Astrocyte (in vitro differentiated cells and primary cell): ENCODE results near the gene THOC2. TPM values are rescaled to one million over a fixed set of nuclear protein-coding genes. Genes with fewer than 3 reads are reported as not detected.

Experiments
- DNase-seq: peaks from one replicate; pipeline ENCODE4 v3.0.0-alpha.2; 2010; ENCODE audit warnings: low read depth
- FAIRE-seq: peaks from 2 replicates; lab custom pipeline; 2011; peaks lifted over from hg19 to GRCh38; lab: Jason Lieb, UNC
- H2AFZ ChIP-seq: 2 replicates; pipeline ENCODE4 v1.6.0; 2012; ENCODE audit warnings: low read depth, low read length, inconsistent platforms
- H3K27ac ChIP-seq: 2 replicates; pipeline ENCODE4 v1.5.1; 2011; ENCODE audit warnings: low read depth, low read length, inconsistent platforms
- H3K27me3 ChIP-seq: 2 replicates; pipeline ENCODE4 v1.6.0; 2011; ENCODE audit warnings: low read length, inconsistent platforms; ENCODE audit not compliant: insufficient read depth
- H3K36me3 ChIP-seq: 2 replicates; pipeline ENCODE4 v1.5.1; 2011; ENCODE audit warnings: low read length, inconsistent platforms; ENCODE audit not compliant: insufficient read depth
- H3K4me1 ChIP-seq: 2 replicates; pipeline ENCODE4 v1.5.1; 2011; ENCODE audit warnings: low read length, inconsistent platforms; ENCODE audit not compliant: insufficient read depth
- H3K4me2 ChIP-seq: 2 replicates; pipeline ENCODE4 v1.6.0; 2012; ENCODE audit warnings: low read length, inconsistent platforms
- H3K4me3 ChIP-seq: 2 replicates; pipeline ENCODE4 v1.5.1; 2011; ENCODE audit warnings: low read depth, mild to moderate bottlenecking, low read length, inconsistent platforms; ENCODE audit not compliant: insufficient read depth
- H3K79me2 ChIP-seq: 2 replicates; pipeline ENCODE4 v1.6.0; 2012; ENCODE audit warnings: mild to moderate bottlenecking, low read length, inconsistent platforms; ENCODE audit not compliant: insufficient read depth
- H3K9ac ChIP-seq: 2 replicates; pipeline ENCODE4 v1.6.0; 2012; ENCODE audit warnings: mild to moderate bottlenecking, low read length, inconsistent platforms
- H3K9me3 ChIP-seq: 2 replicates; pipeline ENCODE4 v1.5.1; 2012; ENCODE audit warnings: low read depth, mild to moderate bottlenecking, low read length, inconsistent platforms; ENCODE audit not compliant: insufficient read depth
- H4K20me1 ChIP-seq: 2 replicates; pipeline ENCODE4 v1.6.0; 2012; ENCODE audit warnings: low read length, inconsistent platforms; ENCODE audit not compliant: insufficient read depth
- H3K27ac Mint-ChIP-seq: one replicate; pipeline ENCODE4 v1.8.0; 2021; ENCODE audit warnings: mild to moderate bottlenecking, mixed read lengths; ENCODE audit not compliant: unreplicated experiment
- H3K27me3 Mint-ChIP-seq: one replicate; pipeline ENCODE4 v1.8.0; 2021; ENCODE audit warnings: low read depth, mixed read lengths; ENCODE audit not compliant: unreplicated experiment
- H3K36me3 Mint-ChIP-seq: one replicate; pipeline ENCODE4 v1.8.0; 2021; ENCODE audit warnings: low read depth, mixed read lengths; ENCODE audit not compliant: unreplicated experiment
- H3K4me1 Mint-ChIP-seq: one replicate; pipeline ENCODE4 v1.8.0; 2021; ENCODE audit warnings: low read depth, mixed read lengths; ENCODE audit not compliant: unreplicated experiment
- H3K4me3 Mint-ChIP-seq: one replicate; pipeline ENCODE4 v1.8.0; 2021; ENCODE audit warnings: mild to moderate bottlenecking, moderate library complexity, mixed read lengths; ENCODE audit not compliant: unreplicated experiment
- H3K9me3 Mint-ChIP-seq: one replicate; pipeline ENCODE4 v1.8.0; 2021; ENCODE audit warnings: mild to moderate bottlenecking, mixed read lengths; ENCODE audit not compliant: unreplicated experiment
- EZH2 ChIP-seq: IDR thresholded peaks from 2 replicates; pipeline ENCODE4 v1.6.1; 2012; ENCODE audit warnings: mild to moderate bottlenecking, low read length, inconsistent platforms; ENCODE audit not compliant: insufficient read depth
- total RNA-seq: library from RNA; stranded (reverse); gene quantifications from 2 replicates; pipeline ENCODE4 v1.2.1, GENCODE V29; 2021
- TF ChIP-seq, protein P1 (sequence below): IDR thresholded peaks from 2 replicates; pipeline ENCODE4 v1.5.1; 2011; ENCODE audit warnings: low read depth, mild to moderate bottlenecking, inconsistent platforms, low read length, moderate library complexity; ENCODE audit not compliant: insufficient read depth

Gene THOC2
- total RNA-seq, 1 donor from 2014 or later: 64.8 TPM

DNA sequence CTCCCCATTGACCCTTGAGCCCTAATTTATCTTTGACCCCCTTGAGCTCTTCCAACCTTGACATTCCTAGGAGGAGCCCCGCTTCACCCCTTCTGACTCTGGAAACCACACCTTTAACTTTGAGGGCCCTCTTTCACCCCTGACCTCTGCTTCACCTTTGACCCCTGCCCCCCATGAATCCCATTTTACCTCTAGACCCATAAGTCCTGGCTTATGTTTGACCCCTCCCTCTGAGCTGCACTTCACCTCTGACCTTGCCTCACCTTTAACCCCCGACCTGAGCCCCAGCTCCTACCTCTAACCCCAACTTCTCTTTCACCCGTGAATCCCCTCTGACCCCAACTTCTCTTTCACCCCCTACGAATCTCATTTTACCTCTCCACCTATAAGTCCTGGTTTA, 169.7 kb downstream of the THOC2 start:
- H3K9me3 Mint-ChIP-seq: peaks cover 5% of the 10 kb centered on the region

DNA sequence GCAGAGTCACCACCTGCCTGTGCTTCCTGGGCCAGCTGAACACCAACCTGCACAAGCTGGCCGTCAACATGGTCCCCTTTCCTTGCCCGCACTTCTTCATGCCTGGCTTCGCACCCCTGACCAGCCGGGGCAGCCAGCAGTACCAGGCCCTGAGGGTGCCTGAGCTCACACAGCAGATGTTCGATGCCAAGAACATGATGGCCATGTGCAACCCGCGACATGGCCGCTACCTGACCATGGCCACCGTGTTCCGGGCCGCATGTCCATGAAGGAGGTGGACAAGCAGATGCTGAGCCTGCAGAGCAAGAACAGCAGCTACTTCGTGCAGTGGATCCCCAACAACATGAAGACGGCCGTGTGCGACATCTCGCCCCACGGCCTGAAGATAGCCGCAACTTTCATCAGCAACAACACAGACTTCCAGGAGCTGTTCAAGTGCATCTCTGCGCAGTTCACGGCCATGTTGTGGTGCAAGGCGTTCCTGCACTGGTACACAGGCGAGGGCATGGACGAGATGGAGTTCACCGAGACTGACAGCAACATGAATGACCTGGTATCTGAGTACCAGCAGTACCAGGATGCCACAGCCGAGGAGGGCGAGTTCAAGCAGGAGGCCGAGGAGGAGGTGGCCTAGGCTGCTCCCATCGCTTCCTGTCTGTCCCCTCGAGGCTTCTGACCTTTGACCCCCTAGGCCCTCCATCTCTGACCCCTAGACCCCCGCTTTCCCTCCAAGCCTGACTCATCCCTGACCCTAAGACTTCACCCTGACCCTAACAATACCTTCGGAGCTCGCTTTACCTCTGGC, 170.3 kb downstream of the THOC2 start:
- no peaks in the 10 kb centered on the region for H3K36me3 ChIP-seq
- Mint-ChIP-seq H3K9me3 (peaks cover 5% of the 10 kb centered on the region), H3K36me3 (peaks cover 8% of the 10 kb centered on the region), H3K27ac (no peak overlapping the region), H3K27me3 (no peaks in the 10 kb centered on the region), H3K4me1 (no peaks in the 10 kb centered on the region), H3K4me3 (no peak overlapping the region)
- H3K79me2 ChIP-seq: no peaks in the 10 kb centered on the region
- H3K27me3 ChIP-seq: no peaks in the 10 kb centered on the region
- DNase-seq (no peak), FAIRE-seq (no peak)
- H3K9ac ChIP-seq: no peak overlapping the region
- H3K4me2 ChIP-seq: no peak overlapping the region
- no peaks in the 10 kb centered on the region for H4K20me1 ChIP-seq
- no peak overlapping the region for H3K4me3 ChIP-seq
- TF ChIP-seq, protein P1, sequence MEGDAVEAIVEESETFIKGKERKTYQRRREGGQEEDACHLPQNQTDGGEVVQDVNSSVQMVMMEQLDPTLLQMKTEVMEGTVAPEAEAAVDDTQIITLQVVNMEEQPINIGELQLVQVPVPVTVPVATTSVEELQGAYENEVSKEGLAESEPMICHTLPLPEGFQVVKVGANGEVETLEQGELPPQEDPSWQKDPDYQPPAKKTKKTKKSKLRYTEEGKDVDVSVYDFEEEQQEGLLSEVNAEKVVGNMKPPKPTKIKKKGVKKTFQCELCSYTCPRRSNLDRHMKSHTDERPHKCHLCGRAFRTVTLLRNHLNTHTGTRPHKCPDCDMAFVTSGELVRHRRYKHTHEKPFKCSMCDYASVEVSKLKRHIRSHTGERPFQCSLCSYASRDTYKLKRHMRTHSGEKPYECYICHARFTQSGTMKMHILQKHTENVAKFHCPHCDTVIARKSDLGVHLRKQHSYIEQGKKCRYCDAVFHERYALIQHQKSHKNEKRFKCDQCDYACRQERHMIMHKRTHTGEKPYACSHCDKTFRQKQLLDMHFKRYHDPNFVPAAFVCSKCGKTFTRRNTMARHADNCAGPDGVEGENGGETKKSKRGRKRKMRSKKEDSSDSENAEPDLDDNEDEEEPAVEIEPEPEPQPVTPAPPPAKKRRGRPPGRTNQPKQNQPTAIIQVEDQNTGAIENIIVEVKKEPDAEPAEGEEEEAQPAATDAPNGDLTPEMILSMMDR: no peak
- no peak for TF ChIP-seq EZH2
- H2AFZ ChIP-seq: no peak overlapping the region
- no peaks in the 10 kb centered on the region for H3K9me3 ChIP-seq
- H3K4me1 ChIP-seq: no peaks in the 10 kb centered on the region
- H3K27ac ChIP-seq: no peak overlapping the region

More for the DNA sequence above, 169.7 kb downstream of the THOC2 start:
- H3K4me1 Mint-ChIP-seq: no peaks in the 10 kb centered on the region
- no peaks in the 10 kb centered on the region for H3K79me2 ChIP-seq
- no peaks in the 10 kb centered on the region for H3K9me3 ChIP-seq
- no peak overlapping the region for H3K27ac ChIP-seq
- H3K4me1 ChIP-seq: no peaks in the 10 kb centered on the region
- no peaks in the 10 kb centered on the region for H3K27me3 Mint-ChIP-seq
- H4K20me1 ChIP-seq: no peaks in the 10 kb centered on the region
- no peak overlapping the region for H3K4me3 ChIP-seq
- no peaks in the 10 kb centered on the region for H3K36me3 ChIP-seq
- TF ChIP-seq EZH2: no peak
- TF ChIP-seq, protein P1: no peak
- H3K4me3 Mint-ChIP-seq: no peak overlapping the region
- H3K36me3 Mint-ChIP-seq: peaks cover 8% of the 10 kb centered on the region
- FAIRE-seq (no peak), DNase-seq (no peak)
- H3K27me3 ChIP-seq: no peaks in the 10 kb centered on the region
- no peak overlapping the region for H2AFZ ChIP-seq
- H3K4me2 ChIP-seq: no peak overlapping the region
- no peak overlapping the region for H3K9ac ChIP-seq
- no peak overlapping the region for H3K27ac Mint-ChIP-seq
